ENCODE results near the gene FOXP1.

The FOXP1 gene

GRCh38 chr3:71380096-71380495 lies 203.4 kb downstream of the FOXP1 start:
- Mint-ChIP-seq H3K27me3 (ENCODE audit: low read depth) (peaks cover 48% of the 10 kb centered on the region), H3K9me3 (no peaks in the 10 kb centered on the region), H3K4me1 (ENCODE audit: low read depth) (peaks cover 12% of the 10 kb centered on the region), H3K36me3 (ENCODE audit: low read depth) (no peaks in the 10 kb centered on the region), H3K27ac (no peak overlapping the region), H3K4me3 (no peak overlapping the region)

- H3K9me3 Mint-ChIP-seq, result no peaks in the 10 kb centered on the region
- no peaks in the 10 kb centered on the region for H3K36me3 Mint-ChIP-seq (ENCODE audit: low read depth)
- no peak overlapping the region for H3K4me3 Mint-ChIP-seq
- H3K4me1 Mint-ChIP-seq (ENCODE audit: low read depth), result peaks cover 5% of the 10 kb centered on the region
- H3K27me3 Mint-ChIP-seq (ENCODE audit: low read depth), result peaks cover 51% of the 10 kb centered on the region
- H3K27ac Mint-ChIP-seq, result no peak overlapping the region
Observed at GRCh38 chr3:71378509-71378908, 205.0 kb downstream of the FOXP1 start.

- Mint-ChIP-seq H3K27ac (no peak overlapping the region), H3K9me3 (no peaks in the 10 kb centered on the region), H3K4me1 (ENCODE audit: low read depth) (peaks cover 9% of the 10 kb centered on the region), H3K4me3 (no peak overlapping the region), H3K27me3 (ENCODE audit: low read depth) (peaks cover 57% of the 10 kb centered on the region), H3K36me3 (ENCODE audit: low read depth) (no peaks in the 10 kb centered on the region)
Observed at GRCh38 chr3:71376911-71377310, 206.6 kb downstream of the FOXP1 start.

GRCh38 chr3:71376503-71376902 lies 207.0 kb downstream of the FOXP1 start:
- H3K27ac Mint-ChIP-seq, result no peak overlapping the region

GRCh38 chr3:71374582-71374981 lies 208.9 kb downstream of the FOXP1 start:
- peaks cover 55% of the 10 kb centered on the region for H3K27me3 Mint-ChIP-seq (ENCODE audit: low read depth)
- no peaks in the 10 kb centered on the region for H3K36me3 Mint-ChIP-seq (ENCODE audit: low read depth)
- no peak overlapping the region for H3K27ac Mint-ChIP-seq
- H3K4me3 Mint-ChIP-seq, result no peak overlapping the region
- no peaks in the 10 kb centered on the region for H3K9me3 Mint-ChIP-seq
- peaks cover 9% of the 10 kb centered on the region for H3K4me1 Mint-ChIP-seq (ENCODE audit: low read depth)

More at GRCh38 chr3:71376503-71376902, 207.0 kb downstream of the FOXP1 start:
- H3K9me3 Mint-ChIP-seq, result no peaks in the 10 kb centered on the region
- peaks cover 9% of the 10 kb centered on the region for H3K4me1 Mint-ChIP-seq (ENCODE audit: low read depth)
- H3K4me3 Mint-ChIP-seq, result no peak overlapping the region
- H3K27me3 Mint-ChIP-seq (ENCODE audit: low read depth), result peaks cover 61% of the 10 kb centered on the region
- no peaks in the 10 kb centered on the region for H3K36me3 Mint-ChIP-seq (ENCODE audit: low read depth)

- Mint-ChIP-seq H3K9me3 (no peaks in the 10 kb centered on the region), H3K4me3 (peak overlapping the region; percentile 1), H3K4me1 (ENCODE audit: low read depth) (peaks cover 9% of the 10 kb centered on the region), H3K27ac (no peak overlapping the region), H3K36me3 (ENCODE audit: low read depth) (no peaks in the 10 kb centered on the region), H3K27me3 (ENCODE audit: low read depth) (peaks cover 52% of the 10 kb centered on the region)
Observed at GRCh38 chr3:71372911-71373637, 210.5 kb downstream of the FOXP1 start.

GRCh38 chr3:71372241-71372768 lies 211.2 kb downstream of the FOXP1 start:
- Mint-ChIP-seq H3K4me1 (ENCODE audit: low read depth) (peaks cover 9% of the 10 kb centered on the region), H3K27me3 (ENCODE audit: low read depth) (peaks cover 49% of the 10 kb centered on the region), H3K27ac (no peak overlapping the region), H3K36me3 (ENCODE audit: low read depth) (no peaks in the 10 kb centered on the region), H3K4me3 (no peak overlapping the region), H3K9me3 (no peaks in the 10 kb centered on the region)

GRCh38 chr3:71371282-71371681 lies 212.2 kb downstream of the FOXP1 start:
- Mint-ChIP-seq H3K4me3 (no peak overlapping the region), H3K27me3 (ENCODE audit: low read depth) (peaks cover 53% of the 10 kb centered on the region)

GRCh38 chr3:71370467-71370866 lies 213.1 kb downstream of the FOXP1 start:
- H3K4me3 Mint-ChIP-seq, result no peak overlapping the region
- H3K36me3 Mint-ChIP-seq (ENCODE audit: low read depth), result no peaks in the 10 kb centered on the region
- H3K4me1 Mint-ChIP-seq (ENCODE audit: low read depth), result peaks cover 9% of the 10 kb centered on the region
- H3K27ac Mint-ChIP-seq, result no peak overlapping the region
- peaks cover 54% of the 10 kb centered on the region for H3K27me3 Mint-ChIP-seq (ENCODE audit: low read depth)
- H3K9me3 Mint-ChIP-seq, result no peaks in the 10 kb centered on the region

More at GRCh38 chr3:71371282-71371681, 212.2 kb downstream of the FOXP1 start:
- peaks cover 9% of the 10 kb centered on the region for H3K4me1 Mint-ChIP-seq (ENCODE audit: low read depth)
- no peaks in the 10 kb centered on the region for H3K36me3 Mint-ChIP-seq (ENCODE audit: low read depth)
- no peaks in the 10 kb centered on the region for H3K9me3 Mint-ChIP-seq
- H3K27ac Mint-ChIP-seq, result no peak overlapping the region

GRCh38 chr3:71369701-71370391 lies 213.7 kb downstream of the FOXP1 start:
- Mint-ChIP-seq H3K27me3 (ENCODE audit: low read depth) (peaks cover 53% of the 10 kb centered on the region), H3K9me3 (no peaks in the 10 kb centered on the region), H3K4me1 (ENCODE audit: low read depth) (peaks cover 9% of the 10 kb centered on the region), H3K27ac (no peak overlapping the region), H3K36me3 (ENCODE audit: low read depth) (no peaks in the 10 kb centered on the region), H3K4me3 (no peak overlapping the region)

- Mint-ChIP-seq H3K4me3 (no peak overlapping the region), H3K27me3 (ENCODE audit: low read depth) (peaks cover 43% of the 10 kb centered on the region), H3K9me3 (no peaks in the 10 kb centered on the region), H3K27ac (no peak overlapping the region), H3K36me3 (ENCODE audit: low read depth) (no peaks in the 10 kb centered on the region), H3K4me1 (ENCODE audit: low read depth) (no peaks in the 10 kb centered on the region)
Observed at GRCh38 chr3:71366988-71367604, 216.4 kb downstream of the FOXP1 start.

GRCh38 chr3:71361334-71361890 lies 222.1 kb downstream of the FOXP1 start:
- H3K27me3 Mint-ChIP-seq (ENCODE audit: low read depth), result peaks cover 52% of the 10 kb centered on the region
- H3K4me3 Mint-ChIP-seq, result no peak overlapping the region
- no peak overlapping the region for H3K27ac Mint-ChIP-seq

GRCh38 chr3:71360764-71361163 lies 222.8 kb downstream of the FOXP1 start:
- peaks cover 2% of the 10 kb centered on the region for H3K36me3 Mint-ChIP-seq (ENCODE audit: low read depth)
- peaks cover 47% of the 10 kb centered on the region for H3K27me3 Mint-ChIP-seq (ENCODE audit: low read depth)
- no peaks in the 10 kb centered on the region for H3K9me3 Mint-ChIP-seq
- peaks cover 9% of the 10 kb centered on the region for H3K4me1 Mint-ChIP-seq (ENCODE audit: low read depth)
- H3K4me3 Mint-ChIP-seq, result no peak overlapping the region
- H3K27ac Mint-ChIP-seq, result no peak overlapping the region

More at GRCh38 chr3:71361334-71361890, 222.1 kb downstream of the FOXP1 start:
- H3K4me1 Mint-ChIP-seq (ENCODE audit: low read depth), result peaks cover 9% of the 10 kb centered on the region
- H3K9me3 Mint-ChIP-seq, result no peaks in the 10 kb centered on the region
- peaks cover 2% of the 10 kb centered on the region for H3K36me3 Mint-ChIP-seq (ENCODE audit: low read depth)

- peaks cover 45% of the 10 kb centered on the region for H3K27me3 Mint-ChIP-seq (ENCODE audit: low read depth)
- H3K9me3 Mint-ChIP-seq, result no peaks in the 10 kb centered on the region
- H3K4me3 Mint-ChIP-seq, result no peak overlapping the region
Observed at GRCh38 chr3:71360180-71360579, 223.3 kb downstream of the FOXP1 start.

More at GRCh38 chr3:71360180-71360579, 223.3 kb downstream of the FOXP1 start:
- Mint-ChIP-seq H3K27ac (no peak overlapping the region), H3K36me3 (ENCODE audit: low read depth) (peaks cover 2% of the 10 kb centered on the region), H3K4me1 (ENCODE audit: low read depth) (peaks cover 9% of the 10 kb centered on the region)
